Hematopoietic multipotent progenitor cell treated with erythropoietin and hydrocortisone succinate and interleukin-3 and kit ligand, for 15 days (in vitro differentiated cells): ENCODE measurements around the gene PET100.
A peak's percentile ranks its signal among the peaks of the same experiment; 100 is the strongest.

Experiments used
- DNase-seq: peaks from one replicate; pipeline ENCODE4 v3.0.0-alpha.2; 2015; ENCODE audit warnings: low spot score

PET100 gene

GRCh38 chr19:7679771-7680605 lies 50.4 kb downstream of the PET100 start:
- no peak for DNase-seq

DNA sequence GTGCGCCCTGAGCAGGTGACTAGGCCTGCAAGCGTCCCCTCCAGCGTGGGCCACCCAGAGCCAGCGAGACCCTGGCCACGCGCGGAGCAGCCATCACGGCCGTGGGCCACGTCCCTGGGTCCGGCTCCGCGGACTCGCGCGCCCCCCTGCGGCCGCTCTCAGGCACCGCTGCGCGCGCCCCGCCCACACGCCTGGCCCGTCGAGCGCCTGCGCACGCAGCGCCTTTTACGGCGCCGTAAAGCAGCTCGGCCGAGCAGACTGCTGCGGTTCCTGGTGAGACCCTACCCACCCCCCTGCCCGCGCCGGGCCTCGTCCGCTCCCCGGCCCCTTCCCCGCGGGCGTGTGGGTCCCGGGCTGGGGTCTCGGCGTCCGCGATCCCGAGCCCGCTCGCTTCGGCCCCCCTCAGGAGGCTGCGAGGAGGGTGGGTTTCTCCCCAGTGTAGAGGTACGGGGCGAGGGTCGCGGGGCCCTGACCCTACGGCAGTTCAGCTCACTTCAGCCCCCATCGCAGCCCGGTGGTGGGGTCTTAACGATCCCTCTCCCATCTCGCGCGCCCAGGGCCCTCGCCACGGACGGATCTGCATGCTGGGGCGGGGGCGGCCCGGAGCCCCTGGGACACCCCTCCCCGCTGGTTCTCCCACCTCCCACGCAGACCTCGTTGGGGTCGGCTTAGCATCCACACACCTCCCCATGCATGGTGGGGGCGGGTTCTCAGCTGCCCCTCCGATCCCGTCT lies 51.2 kb downstream of the PET100 start, which contains the start of gene TRAPPC5:
TSS of gene TRAPPC5 (plus strand) at position 228 of the 734 bp plus-strand sequence. CDS start 1,421 bp downstream, outside the sequence.
- DNase-seq: peak; percentile 90
